Ishikawa (cell line): Measurements from ENCODE around the gene RTN4RL1.

ENCODE experiments used
- EGR1 ChIP-seq: IDR thresholded peaks from 2 replicates; pipeline ENCODE4 v1.6.1; 2012
- EP300 ChIP-seq: IDR thresholded peaks from 2 replicates; pipeline ENCODE4 v1.6.1; 2012; ENCODE audit warnings: borderline replicate concordance
- USF1 ChIP-seq: IDR thresholded peaks from 2 replicates; pipeline ENCODE4 v1.6.1; 2012

GRCh38 chr17:1972487-1973160 is 52.5 kb downstream of the RTN4RL1 start:
- TF ChIP-seq USF1 (no peak), EGR1 (no peak), EP300 (no peak)
